Ovary (tissue), 9 donors: ENCODE measurements around the gene PLEKHG4B. TPM values are rescaled to one million over a fixed set of nuclear protein-coding genes. Genes with fewer than 3 reads are reported as not detected.
A peak's percentile ranks its signal among the peaks of the same experiment; 100 is the strongest.

Experiments used
- DNase-seq, 5 donors: peaks; one replicate each; pipeline ENCODE4 v3.0.0-alpha.2; 2019 to 2020
- H3K27ac ChIP-seq, 2 donors: fragments of 200-600 bp; one replicate each; pipeline versions ENCODE4 v1.5.1 to v1.8.0; 2019 to 2022
- H3K27me3 ChIP-seq: fragments of 200-600 bp; one replicate; pipeline ENCODE4 v1.8.0; 2022
- H3K36me3 ChIP-seq: fragments of 200-600 bp; sonication (generic); one replicate; pipeline ENCODE4 v1.5.1; 2019
- H3K4me1 ChIP-seq: one replicate; pipeline ENCODE4 v1.8.1; 2013; ENCODE audit warnings: mild to moderate bottlenecking, moderate library complexity; ENCODE audit not compliant: insufficient read depth
- H3K4me3 ChIP-seq: fragments of 200-600 bp; sonication (generic); one replicate; pipeline ENCODE4 v1.5.1; 2017
- H3K9me3 ChIP-seq, 2 donors: fragments of 200-600 bp in 1 of 2; sonication (generic) in 1 of 2; one replicate each; pipeline versions ENCODE4 v1.5.1 to v1.8.1; 2013 to 2019; ENCODE audit warnings: mild to moderate bottlenecking in 1 of 2, moderate library complexity in 1 of 2
- CTCF ChIP-seq, 3 donors: fragments of 450-650 bp in 2 of 3; fragments of 200-600 bp in 1 of 3; IDR thresholded peaks; one replicate each; pipeline versions ENCODE4 v1.5.1 to v1.8.0; 2016 to 2022; ENCODE audit warnings: antibody characterized with exemption in 3 of 3, mild to moderate bottlenecking in 1 of 3
- EP300 ChIP-seq: sonication (generic); formaldehyde crosslinking; IDR thresholded peaks from one replicate; pipeline ENCODE4 v1.6.1; 2017; ENCODE audit warnings: antibody characterized with exemption
- POLR2A ChIP-seq: fragments of 450-650 bp; IDR thresholded peaks from one replicate; pipeline ENCODE4 v1.6.1; 2017; ENCODE audit warnings: antibody characterized with exemption, mild to moderate bottlenecking, moderate library complexity
- WGBS, 3 donors: extraction: QIAGEN DNeasy Blood & Tissue Kit in 1 of 3; methylation state at CpG; one replicate each; pipeline versions ENCODE4 v1.1.5 to v1.1.7; 2013 to 2017; 5-methylcytosine and 5-hydroxymethylcytosine counted together
- intact Hi-C, 4 donors: fragments of 100-400 bp; cut with DNase I; formaldehyde crosslinking; loops; one replicate each; pipeline versions ENCODE4 v1.11.0 to v1.15.1; 2022 to 2023
- polyA plus RNA-seq, 2 donors: library from polyadenylated mRNA; stranded (reverse); fragments of 200-250 nt in 1 of 2; fragments of 350-450 nt in 1 of 2; fragmentation: Illumina TruSeq in 1 of 2; extraction: RNeasy Lipid Tissue Mini Kit (QIAGEN cat#74804) in 1 of 2; gene quantifications; one replicate each; pipeline ENCODE4 v1.2.3, GENCODE V29; 2013 to 2014
- total RNA-seq, 7 donors: library from RNA; depleted of rRNA in 2 of 7; stranded (reverse); fragments of >200 nt in 2 of 7; fragmentation: NEBNext Ultra II Directional in 3 of 7; extraction: Animal tissue kit (Norgen Biotek cat#: 25700) in 3 of 7; gene quantifications; one replicate each; pipeline versions ENCODE4 v1.1.0 to v1.2.4, GENCODE V29; 2016 to 2023
- donor health status: DM: no; HTN: no; CAD: no; lungs with moderate emphysema.
- donor health status: DM: no; HTN: no; CAD: no.
- donor health status: Bipolar disorder and iron deficiency.
- donor health status: DM: yes; HTN: yes; CAD: no.
- donor health status: DM: no; HTN: no; CAD: no.
- donor health status: DM: yes; HTN: yes; CAD: no.

Gene PLEKHG4B
- total and polyA plus RNA-seq, 9 donors: 0.47 to 4.0 (median 1.8) TPM

- H3K27me3 ChIP-seq: no peaks in the 10 kb centered on the region
- intact Hi-C loops: no loop called here
- H3K4me1 ChIP-seq: peaks cover 19% of the 10 kb centered on the region
- no peaks in the 10 kb centered on the region for H3K9me3 ChIP-seq
- 79 to 85% (median 83%) methylated on average over 17 of the region's 17 CpGs for WGBS, 3 donors
- TF ChIP-seq EP300 (no peak), POLR2A (no peak), CTCF (IDR thresholded peaks at IDR 0.05) (no peak)
- H3K36me3 ChIP-seq: no peaks in the 10 kb centered on the region
- H3K4me3 ChIP-seq: no peak overlapping the region
- DNase-seq: peak in 3 of 5 donors; percentile 19 to 36 (median 28)
- H3K27ac ChIP-seq: no peak overlapping the region
Observed at GRCh38 chr5:172841-173251, 80.9 kb downstream of the PLEKHG4B start.

- H3K4me1 ChIP-seq: peaks cover 14% of the 10 kb centered on the region
- no peak overlapping the region for H3K27ac ChIP-seq
- WGBS, 3 donors: 76 to 85% (median 82%) methylated on average over 21 to 22 of the region's 22 CpGs
- no peaks in the 10 kb centered on the region for H3K9me3 ChIP-seq
- H3K36me3 ChIP-seq: no peaks in the 10 kb centered on the region
- no peaks in the 10 kb centered on the region for H3K27me3 ChIP-seq
- intact Hi-C loops: no loop called here
- H3K4me3 ChIP-seq: no peak overlapping the region
- TF ChIP-seq POLR2A (no peak), EP300 (no peak), CTCF (IDR thresholded peaks at IDR 0.05) (no peak)
- peak in 3 of 5 donors; percentile 14 to 35 (median 20) for DNase-seq
Observed at GRCh38 chr5:173392-174290, 81.7 kb downstream of the PLEKHG4B start.

GRCh38 chr5:174291-174600, 82.3 kb downstream of the PLEKHG4B start:
- intact Hi-C loops: no loop called here
- H3K36me3 ChIP-seq: no peaks in the 10 kb centered on the region
- H3K4me1 ChIP-seq: peaks cover 12% of the 10 kb centered on the region
- no peaks in the 10 kb centered on the region for H3K27me3 ChIP-seq
- no peak overlapping the region for H3K4me3 ChIP-seq
- H3K27ac ChIP-seq: no peak overlapping the region
- 88 to 92% (median 89%) methylated on average over 5 of the region's 5 CpGs for WGBS, 3 donors
- DNase-seq: no peak
- no peaks in the 10 kb centered on the region for H3K9me3 ChIP-seq
- TF ChIP-seq EP300: no peak
- TF ChIP-seq POLR2A: no peak
- no peak for TF ChIP-seq CTCF (IDR thresholded peaks at IDR 0.05)

- TF ChIP-seq POLR2A (no peak), CTCF (IDR thresholded peaks at IDR 0.05) (no peak), EP300 (no peak)
- Histone ChIP-seq H3K27ac (no peak overlapping the region), H3K27me3 (no peaks in the 10 kb centered on the region), H3K9me3 (no peaks in the 10 kb centered on the region), H3K36me3 (no peaks in the 10 kb centered on the region), H3K4me3 (no peak overlapping the region), H3K4me1 (peaks cover 6% of the 10 kb centered on the region)
- intact Hi-C loops: no loop called here
- DNase-seq: peak in 2 of 5 donors; percentile 11 to 27
- 92 to 95% (median 93%) methylated on average over 16 of the region's 16 CpGs for WGBS, 3 donors
Observed at GRCh38 chr5:174876-175465, 83.0 kb downstream of the PLEKHG4B start.
